BJ (cell line): ENCODE measurements around the gene PLCD1. TPM values are rescaled to one million over a fixed set of nuclear protein-coding genes. Genes with fewer than 3 reads are reported as not detected.

ENCODE experiments used
- CTCF ChIA-PET: fragments of 350-600 bp; formaldehyde crosslinking; extraction: SDS; loops from one replicate; lab custom pipeline; 2021; ENCODE audit warnings: antibody characterized with exemption, inconsistent platforms; lab: Yijun Ruan, JAX
- POLR2A ChIA-PET: fragments of 300-600 bp; sonication (Branson Sonifier 250); formaldehyde crosslinking; extraction: SDS; loops from one replicate; lab custom pipeline; 2021; ENCODE audit warnings: antibody characterized with exemption; lab: Charles Lee
- DNase-seq: peaks from one replicate; pipeline ENCODE4 v3.0.0-alpha.2; 2011; ENCODE audit warnings: low read depth
- H3K27me3 ChIP-seq: 2 replicates; pipeline ENCODE4 v1.6.0; 2011; ENCODE audit warnings: low read length; ENCODE audit not compliant: control insufficient read depth, insufficient read depth
- H3K36me3 ChIP-seq: 2 replicates; pipeline ENCODE4 v1.5.1; 2011; ENCODE audit warnings: low read length; ENCODE audit not compliant: control insufficient read depth, insufficient read depth
- H3K4me3 ChIP-seq: 2 replicates; pipeline ENCODE4 v1.5.1; 2011; ENCODE audit warnings: low read depth, mild to moderate bottlenecking, control low read depth, low read length
- polyA plus RNA-seq: library from polyadenylated mRNA; depleted of rRNA; stranded (reverse); fragments of >200 nt; gene quantifications from 2 replicates; pipeline ENCODE4 v1.2.3, GENCODE V29; 2011
- TF ChIP-seq, protein P1 (sequence below): IDR thresholded peaks from 2 replicates; pipeline ENCODE4 v1.5.1; 2011; ENCODE audit warnings: low read depth, mild to moderate bottlenecking, control low read depth, inconsistent platforms, low read length, moderate library complexity; ENCODE audit not compliant: insufficient read depth

PLCD1 gene
- polyA plus RNA-seq, 1 experiment = 12.3 TPM

DNA sequence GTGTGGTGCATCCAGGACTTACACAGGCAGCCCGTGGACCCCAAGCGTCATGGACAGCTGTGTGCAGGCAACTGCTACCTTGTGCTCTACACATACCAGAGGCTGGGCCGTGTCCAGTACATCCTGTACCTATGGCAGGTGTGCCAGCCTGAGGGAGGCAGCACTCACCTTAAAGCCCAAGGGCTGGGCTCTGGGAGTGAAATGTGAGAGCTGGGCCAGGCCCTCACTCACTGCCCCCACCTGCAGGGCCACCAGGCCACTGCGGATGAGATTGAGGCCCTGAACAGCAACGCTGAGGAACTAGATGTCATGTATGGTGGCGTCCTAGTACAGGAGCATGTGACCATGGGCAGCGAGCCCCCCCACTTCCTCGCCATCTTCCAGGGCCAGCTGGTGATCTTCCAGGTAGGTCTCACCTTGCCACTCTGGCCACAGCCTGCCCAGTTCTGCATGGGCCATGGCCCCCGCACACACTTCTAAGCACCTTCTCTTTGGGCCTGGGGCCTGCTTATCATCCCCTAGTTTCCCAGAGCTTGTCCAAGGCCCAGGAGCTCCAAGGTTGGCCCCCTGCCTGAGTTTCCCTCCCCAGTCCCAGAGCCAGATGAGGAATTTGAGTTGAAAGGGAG, 27.9 kb downstream of the PLCD1 start:
- Histone ChIP-seq H3K36me3 (peaks cover 6% of the 10 kb centered on the region), H3K4me3 (no peak overlapping the region), H3K27me3 (no peaks in the 10 kb centered on the region)
- TF ChIP-seq, protein P1, sequence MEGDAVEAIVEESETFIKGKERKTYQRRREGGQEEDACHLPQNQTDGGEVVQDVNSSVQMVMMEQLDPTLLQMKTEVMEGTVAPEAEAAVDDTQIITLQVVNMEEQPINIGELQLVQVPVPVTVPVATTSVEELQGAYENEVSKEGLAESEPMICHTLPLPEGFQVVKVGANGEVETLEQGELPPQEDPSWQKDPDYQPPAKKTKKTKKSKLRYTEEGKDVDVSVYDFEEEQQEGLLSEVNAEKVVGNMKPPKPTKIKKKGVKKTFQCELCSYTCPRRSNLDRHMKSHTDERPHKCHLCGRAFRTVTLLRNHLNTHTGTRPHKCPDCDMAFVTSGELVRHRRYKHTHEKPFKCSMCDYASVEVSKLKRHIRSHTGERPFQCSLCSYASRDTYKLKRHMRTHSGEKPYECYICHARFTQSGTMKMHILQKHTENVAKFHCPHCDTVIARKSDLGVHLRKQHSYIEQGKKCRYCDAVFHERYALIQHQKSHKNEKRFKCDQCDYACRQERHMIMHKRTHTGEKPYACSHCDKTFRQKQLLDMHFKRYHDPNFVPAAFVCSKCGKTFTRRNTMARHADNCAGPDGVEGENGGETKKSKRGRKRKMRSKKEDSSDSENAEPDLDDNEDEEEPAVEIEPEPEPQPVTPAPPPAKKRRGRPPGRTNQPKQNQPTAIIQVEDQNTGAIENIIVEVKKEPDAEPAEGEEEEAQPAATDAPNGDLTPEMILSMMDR = peak; percentile 22; the same call in 1 of the 2 replicates
- ChIA-PET POLR2A (no interaction called here), CTCF (interaction anchor here (1.6 to 5.6 kb wide), 2 partner anchors 27 to 148 kb away, joined by 7 to 66 read pairs; no protein-coding TSS in a partner anchor)
- no peak for DNase-seq

DNA sequence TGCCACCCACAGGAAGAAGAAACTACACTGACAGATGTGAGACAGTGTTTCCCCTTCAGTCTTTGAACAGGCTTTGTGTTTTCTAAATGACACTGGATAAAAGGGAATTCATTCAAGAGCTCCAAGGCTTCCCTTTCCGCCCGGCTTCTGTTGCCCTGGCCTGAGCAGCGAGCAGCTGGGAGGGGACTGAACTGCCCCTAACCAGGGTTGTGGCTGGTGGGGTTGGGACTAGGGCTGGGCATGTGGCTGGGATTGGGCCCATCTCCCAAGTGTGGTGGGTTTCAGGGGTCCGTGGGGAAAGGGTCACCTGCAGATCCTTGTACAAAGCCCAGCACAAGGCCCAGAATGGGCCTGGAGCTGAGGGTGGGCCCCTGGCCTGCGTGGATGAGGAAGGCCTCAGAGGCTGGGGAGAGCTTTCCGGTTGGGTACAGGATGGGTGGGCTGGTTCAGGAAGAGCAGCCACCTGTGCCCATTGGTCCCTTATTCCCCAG, 28.4 kb downstream of the PLCD1 start:
- Histone ChIP-seq H3K36me3 (peaks cover 6% of the 10 kb centered on the region), H3K27me3 (no peaks in the 10 kb centered on the region), H3K4me3 (no peak overlapping the region)
- ChIA-PET POLR2A (no interaction called here), CTCF (interaction anchor here (1.6 to 5.6 kb wide), 2 partner anchors 26 to 147 kb away, joined by 7 to 66 read pairs; no protein-coding TSS in a partner anchor)
- no peak for DNase-seq
- TF ChIP-seq, protein P1 = no peak

DNA sequence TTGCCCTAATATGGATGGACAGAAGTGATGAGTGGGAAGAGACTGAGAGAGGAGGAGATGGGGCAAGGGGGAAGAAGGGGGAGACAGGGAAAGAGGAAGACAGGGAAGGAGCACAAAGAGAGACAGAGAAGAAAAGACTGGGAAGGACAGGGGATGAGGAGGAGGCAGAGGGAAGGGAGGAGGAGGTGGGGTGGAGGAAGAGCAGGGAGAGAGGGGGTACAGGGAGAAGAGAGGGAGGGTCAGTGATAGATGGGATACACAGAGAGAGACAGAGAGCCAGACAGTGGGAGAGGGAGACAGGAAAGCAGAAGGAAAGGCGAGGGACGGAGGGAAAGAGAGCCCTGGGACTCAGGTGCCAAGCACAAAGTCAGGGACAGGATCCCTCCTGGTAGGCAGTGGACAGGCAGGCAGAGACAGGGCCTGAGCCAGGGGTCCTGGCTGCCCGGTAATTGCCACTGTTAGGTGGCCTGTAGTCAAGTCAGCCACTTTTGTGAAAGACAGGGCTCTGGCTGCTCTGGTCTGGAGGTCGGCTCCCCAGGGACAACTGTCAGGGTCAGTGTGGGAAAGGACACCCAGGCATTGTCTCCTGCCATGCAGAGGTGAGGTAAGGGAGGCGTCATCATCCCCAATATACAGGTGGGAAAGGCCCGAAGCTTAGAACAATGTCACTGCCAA, 29.1 kb downstream of the PLCD1 start:
- ChIA-PET POLR2A (no interaction called here), CTCF (interaction anchor here (1.6 to 5.6 kb wide), 2 partner anchors 25 to 147 kb away, joined by 7 to 66 read pairs; no protein-coding TSS in a partner anchor)
- H3K27me3 ChIP-seq = no peaks in the 10 kb centered on the region
- H3K4me3 ChIP-seq = no peak overlapping the region
- peaks cover 3% of the 10 kb centered on the region for H3K36me3 ChIP-seq
- TF ChIP-seq, protein P1 = no peak
- no peak for DNase-seq

DNA sequence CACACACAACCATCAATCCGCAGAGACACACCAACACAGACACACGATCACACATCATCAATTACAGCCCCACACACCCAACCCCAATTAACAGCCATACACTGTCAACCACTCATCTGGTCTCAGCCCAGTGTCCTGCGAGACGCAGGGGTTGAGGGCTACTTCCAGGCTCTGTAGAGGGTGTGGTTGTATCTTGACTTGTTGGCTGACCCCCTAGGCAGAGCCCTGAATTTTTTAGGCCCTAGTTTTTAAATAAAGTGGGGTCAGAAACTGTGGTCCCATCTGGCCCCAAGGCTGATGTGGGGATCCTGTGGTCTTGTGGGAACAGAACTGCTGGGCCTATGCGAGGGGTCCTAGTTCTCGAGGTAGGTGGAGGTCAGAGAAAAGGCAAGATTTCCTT, 29.6 kb downstream of the PLCD1 start:
- H3K36me3 ChIP-seq = peaks cover 3% of the 10 kb centered on the region
- TF ChIP-seq, protein P1 = no peak
- no peaks in the 10 kb centered on the region for H3K27me3 ChIP-seq
- ChIA-PET POLR2A (no interaction called here), CTCF (no interaction called here)
- no peak overlapping the region for H3K4me3 ChIP-seq
- DNase-seq = no peak

DNA sequence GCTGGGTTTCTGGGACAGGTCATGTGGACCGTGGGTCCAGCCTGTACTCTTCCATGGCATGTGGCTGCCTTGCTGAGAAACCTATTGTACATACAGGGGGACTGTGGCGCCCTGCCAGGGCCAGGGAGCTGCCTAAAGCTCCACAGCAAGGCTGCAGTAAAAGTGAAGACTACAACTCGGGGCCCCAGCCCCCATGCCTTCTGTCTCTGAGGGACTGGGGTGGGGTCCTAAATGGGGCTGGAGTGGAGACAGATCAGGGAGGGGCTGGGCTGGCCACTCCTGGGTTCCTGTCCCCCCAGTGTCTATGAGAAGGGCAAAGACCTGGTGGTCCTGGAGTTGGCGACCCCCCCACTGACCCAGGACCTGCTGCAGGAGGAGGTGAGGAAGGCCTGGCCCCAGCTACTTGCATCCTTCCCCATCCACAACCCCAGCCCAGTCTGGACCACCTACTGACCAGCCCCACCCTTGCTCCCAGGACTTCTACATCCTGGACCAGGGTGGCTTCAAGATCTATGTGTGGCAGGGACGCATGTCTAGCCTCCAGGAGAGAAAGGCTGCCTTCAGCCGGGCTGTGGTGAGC, 31.6 kb downstream of the PLCD1 start:
- TF ChIP-seq, protein P1 = no peak
- POLR2A ChIA-PET = no interaction called here
- CTCF ChIA-PET = interaction anchor here (0.5 to 3.2 kb wide), 10 partner anchors 9 to 338 kb away, joined by 3 to 23 read pairs (median 3); no protein-coding TSS in a partner anchor
- Histone ChIP-seq H3K4me3 (no peak overlapping the region), H3K27me3 (no peaks in the 10 kb centered on the region), H3K36me3 (peaks cover 2% of the 10 kb centered on the region)
- DNase-seq = no peak
